GM12878 (cell line): Measurements from ENCODE around the gene SMCO4. TPM values are rescaled to one million over a fixed set of nuclear protein-coding genes. Genes with fewer than 3 reads are reported as not detected.

Experiments used
- ATAC-seq: fragments of 200-7000 bp; cut with Tn5 transposase; 3 replicates; pipeline ENCODE4 v1.9.1; 2020; ENCODE audit warnings: mild to moderate bottlenecking, moderate library complexity
- BruUV-seq: library from RNA; stranded (reverse); fragments of 400-500 nt; replicated peaks from 2 replicates; lab custom pipeline; 2021; lab: Mats Ljungman, UMichigan
- CTCF ChIA-PET: fragments of 300-600 bp; sonication (Branson Sonifier 250); formaldehyde crosslinking; extraction: SDS; loops from one replicate; lab custom pipeline; 2021; ENCODE audit warnings: inconsistent platforms; lab: Yijun Ruan, JAX
- POLR2A ChIA-PET: fragments of 350-600 bp; formaldehyde crosslinking; extraction: SDS; loops from one replicate; lab custom pipeline; 2021; ENCODE audit warnings: inconsistent platforms; lab: Charles Lee
- RAD21 ChIA-PET: fragments of 300-600 bp; sonication (Branson Sonifier 250); formaldehyde crosslinking; loops from one replicate; lab custom pipeline; 2023; ENCODE audit warnings: antibody characterized with exemption; ENCODE audit not compliant: unreplicated experiment; lab: Charles Lee
- SMC1A ChIA-PET: fragments of 300-600 bp; sonication (Branson Sonifier 250); formaldehyde crosslinking; loops from one replicate; lab custom pipeline; 2023; ENCODE audit not compliant: unreplicated experiment, uncharacterized antibody; lab: Charles Lee
- DNase-seq: peaks from one replicate; pipeline ENCODE4 v3.0.0-alpha.2; 2011; ENCODE audit warnings: low read depth, low spot score
- FAIRE-seq: peaks from 3 replicates; lab custom pipeline; 2011; peaks lifted over from hg19 to GRCh38; lab: Jason Lieb, UNC
- H2AFZ ChIP-seq: 2 replicates; pipeline ENCODE4 v1.6.0; 2011; ENCODE audit warnings: low read depth, low read length, control low read depth; ENCODE audit not compliant: control insufficient read depth
- H3K27ac ChIP-seq: 2 replicates; pipeline ENCODE4 v1.5.1; 2011; ENCODE audit warnings: control low read depth; ENCODE audit not compliant: control insufficient read depth, insufficient read depth
- H3K27me3 ChIP-seq, 2 experiments: replicated peaks in 1 of 2; 2 replicates each; pipeline versions ENCODE4 v1.6.0 to v1.6.1; 2011; ENCODE audit warnings: low read length in 1 of 2; ENCODE audit not compliant: control insufficient read depth in 2 of 2, insufficient read depth in 2 of 2
- H3K36me3 ChIP-seq, 2 experiments: 2 replicates each; pipeline ENCODE4 v1.5.1; 2011; ENCODE audit warnings: low read length in 1 of 2; ENCODE audit not compliant: control insufficient read depth in 2 of 2, insufficient read depth in 2 of 2
- H3K4me1 ChIP-seq: 2 replicates; pipeline ENCODE4 v1.6.1; 2011; ENCODE audit warnings: mild to moderate bottlenecking, low read length, moderate library complexity, mixed read lengths; ENCODE audit not compliant: control insufficient read depth, insufficient read depth
- H3K4me2 ChIP-seq: 2 replicates; pipeline ENCODE4 v1.6.0; 2011; ENCODE audit warnings: control low read depth; ENCODE audit not compliant: control insufficient read depth, insufficient read depth
- H3K4me3 ChIP-seq: fragments of 200-600 bp; sonication (generic); 2 replicates; pipeline ENCODE4 v1.5.1; 2016
- H3K79me2 ChIP-seq: 2 replicates; pipeline ENCODE4 v1.6.0; 2011; ENCODE audit warnings: low read length; ENCODE audit not compliant: control insufficient read depth, insufficient read depth
- H3K9ac ChIP-seq: 2 replicates; pipeline ENCODE4 v1.8.0; 2011; ENCODE audit warnings: low read length, control low read depth, mixed read lengths; ENCODE audit not compliant: control insufficient read depth, insufficient read depth
- H3K9me3 ChIP-seq: replicated peaks from 3 replicates; pipeline ENCODE4 v1.5.1; 2011; ENCODE audit warnings: mild to moderate bottlenecking, low read length; ENCODE audit not compliant: control insufficient read depth, insufficient read depth
- H4K20me1 ChIP-seq: 2 replicates; pipeline ENCODE4 v1.6.0; 2011; ENCODE audit not compliant: control insufficient read depth, insufficient read depth
- BACH1 ChIP-seq: fragments of 450-650 bp; IDR thresholded peaks from 2 replicates; pipeline ENCODE4 v1.6.1; 2017; ENCODE audit warnings: mild to moderate bottlenecking, borderline replicate concordance
- DPF2 ChIP-seq: fragments of 450-650 bp; IDR thresholded peaks from 2 replicates; pipeline ENCODE4 v1.6.1; 2017; ENCODE audit warnings: mild to moderate bottlenecking
- EP300 ChIP-seq, 2 experiments: fragments of 150-350 bp in 1 of 2; IDR thresholded peaks; 2 replicates each; pipeline ENCODE4 v1.6.1; 2011 to 2012; ENCODE audit warnings: low read depth in 2 of 2, low read length in 2 of 2, borderline replicate concordance in 1 of 2, improper control_type of control experiment in 1 of 2, inconsistent platforms in 1 of 2; ENCODE audit not compliant: control insufficient read depth in 1 of 2
- IKZF1 ChIP-seq: fragments of 450-650 bp; conservative IDR thresholded peaks from 2 replicates; pipeline ENCODE4 v1.6.1; 2017; ENCODE audit warnings: antibody characterized with exemption, mild to moderate bottlenecking
- JUNB ChIP-seq: IDR thresholded peaks from 2 replicates; pipeline ENCODE4 v1.6.1; 2016; ENCODE audit warnings: antibody characterized with exemption, mild to moderate bottlenecking
- JUND ChIP-seq: IDR thresholded peaks from 2 replicates; pipeline ENCODE4 v1.6.1; 2012; ENCODE audit warnings: low read depth, mild to moderate bottlenecking, low read length, improper control_type of control experiment, moderate library complexity
- NBN ChIP-seq: fragments of 450-650 bp; IDR thresholded peaks from 2 replicates; pipeline ENCODE4 v1.6.1; 2016
- NR2C1 ChIP-seq: fragments of 450-650 bp; IDR thresholded peaks from 2 replicates; pipeline ENCODE4 v1.6.1; 2017; ENCODE audit warnings: antibody characterized with exemption, mild to moderate bottlenecking, moderate library complexity
- POLR2AphosphoS2 ChIP-seq: IDR thresholded peaks from 2 replicates; pipeline ENCODE4 v1.6.1; 2011; ENCODE audit warnings: low read depth, mild to moderate bottlenecking, low read length, improper control_type of control experiment, moderate library complexity
- RBBP5 ChIP-seq: fragments of 200-600 bp; sonication (generic); conservative IDR thresholded peaks from 2 replicates; pipeline ENCODE4 v1.6.1; 2016
- STAT3 ChIP-seq: IDR thresholded peaks from 2 replicates; pipeline ENCODE4 v1.6.1; 2011; ENCODE audit warnings: low read depth, low read length, improper control_type of control experiment
- USF1 ChIP-seq: IDR thresholded peaks from 2 replicates; pipeline ENCODE4 v1.6.1; 2011; ENCODE audit warnings: borderline replicate concordance, low read depth, mild to moderate bottlenecking, moderate library complexity, mixed read lengths, low read length; ENCODE audit not compliant: insufficient read depth; ENCODE audit errors: extremely low read length
- ZNF217 ChIP-seq: fragments of 450-650 bp; IDR thresholded peaks from 2 replicates; pipeline ENCODE4 v1.6.1; 2017; ENCODE audit warnings: antibody characterized with exemption, mild to moderate bottlenecking
- ZNF24 ChIP-seq: fragments of 450-650 bp; IDR thresholded peaks from 2 replicates; pipeline ENCODE4 v1.6.1; 2017; ENCODE audit warnings: antibody characterized with exemption, mild to moderate bottlenecking
- ZSCAN29 ChIP-seq: fragments of 450-650 bp; IDR thresholded peaks from 2 replicates; pipeline ENCODE4 v1.6.1; 2017; ENCODE audit warnings: mild to moderate bottlenecking, moderate library complexity
- WGBS: methylation state at CpG from one replicate; pipeline ENCODE4 v1.1.6; 2016; ENCODE audit warnings: low lambda C conversion rate; ENCODE audit not compliant: insufficient replicate concordance, insufficient coverage; ENCODE audit errors: missing lambda C conversion rate; 5-methylcytosine and 5-hydroxymethylcytosine counted together
- in situ Hi-C: fragments of 300-500 bp; cut with MboI; formaldehyde crosslinking; loops from 9 replicates; pipeline ENCODE4 v1.14.3; 2018; ENCODE audit warnings: mixed read lengths
- intact Hi-C: fragments of 100-400 bp; cut with micrococcal nuclease; formaldehyde crosslinking; loops from one replicate; pipeline ENCODE4 v1.14.2; 2022; ENCODE audit not compliant: unreplicated experiment
- polyA plus RNA-seq, 11 experiments: library from polyadenylated mRNA; depleted of rRNA in 4 of 11; unstranded in 6 of 11; stranded (reverse) in 5 of 11; fragments of >200 nt; fragmentation: Nextera tagmentation in 4 of 11; fragmentation: Illumina TruSeq in 1 of 11; extraction: Ambion mirVana in 4 of 11; extraction: Trizol in 1 of 11; gene quantifications; 1 replicate in 1 of 11; 2 replicates in 10 of 11; pipeline versions ENCODE4 v1.2.1 to v1.2.3, GENCODE V29; 2011 to 2016; ENCODE audit warnings: inconsistent platforms in 2 of 11, missing spikeins in 2 of 11, low read depth in 1 of 11
- total RNA-seq, 4 experiments: library from RNA; depleted of rRNA in 3 of 4; stranded (reverse); fragments of >200 nt in 3 of 4; fragmentation: Illumina TruSeq in 1 of 4; extraction: Trizol in 1 of 4; gene quantifications; 2 replicates each; pipeline versions ENCODE4 v1.2.1 to v1.2.3, GENCODE V29; 2013 to 2021
- TF ChIP-seq, protein P1 (sequence below): fragments of 450-650 bp; formaldehyde crosslinking; IDR thresholded peaks from 2 replicates; pipeline ENCODE4 v1.4.0; 2022; ENCODE audit warnings: mild to moderate bottlenecking, moderate library complexity
- TF ChIP-seq, protein P2 (sequence below): fragments of 450-650 bp; IDR thresholded peaks from 2 replicates; pipeline ENCODE4 v1.6.1; 2016; ENCODE audit warnings: mild to moderate bottlenecking

Gene SMCO4
- total and polyA plus RNA-seq, 10 of the 15 experiments (the other 5 are each of a cell fraction or from before 2014, with no cell fraction given): 3.6 to 59.9 (median 27.9) TPM

- TF ChIP-seq, protein P1, sequence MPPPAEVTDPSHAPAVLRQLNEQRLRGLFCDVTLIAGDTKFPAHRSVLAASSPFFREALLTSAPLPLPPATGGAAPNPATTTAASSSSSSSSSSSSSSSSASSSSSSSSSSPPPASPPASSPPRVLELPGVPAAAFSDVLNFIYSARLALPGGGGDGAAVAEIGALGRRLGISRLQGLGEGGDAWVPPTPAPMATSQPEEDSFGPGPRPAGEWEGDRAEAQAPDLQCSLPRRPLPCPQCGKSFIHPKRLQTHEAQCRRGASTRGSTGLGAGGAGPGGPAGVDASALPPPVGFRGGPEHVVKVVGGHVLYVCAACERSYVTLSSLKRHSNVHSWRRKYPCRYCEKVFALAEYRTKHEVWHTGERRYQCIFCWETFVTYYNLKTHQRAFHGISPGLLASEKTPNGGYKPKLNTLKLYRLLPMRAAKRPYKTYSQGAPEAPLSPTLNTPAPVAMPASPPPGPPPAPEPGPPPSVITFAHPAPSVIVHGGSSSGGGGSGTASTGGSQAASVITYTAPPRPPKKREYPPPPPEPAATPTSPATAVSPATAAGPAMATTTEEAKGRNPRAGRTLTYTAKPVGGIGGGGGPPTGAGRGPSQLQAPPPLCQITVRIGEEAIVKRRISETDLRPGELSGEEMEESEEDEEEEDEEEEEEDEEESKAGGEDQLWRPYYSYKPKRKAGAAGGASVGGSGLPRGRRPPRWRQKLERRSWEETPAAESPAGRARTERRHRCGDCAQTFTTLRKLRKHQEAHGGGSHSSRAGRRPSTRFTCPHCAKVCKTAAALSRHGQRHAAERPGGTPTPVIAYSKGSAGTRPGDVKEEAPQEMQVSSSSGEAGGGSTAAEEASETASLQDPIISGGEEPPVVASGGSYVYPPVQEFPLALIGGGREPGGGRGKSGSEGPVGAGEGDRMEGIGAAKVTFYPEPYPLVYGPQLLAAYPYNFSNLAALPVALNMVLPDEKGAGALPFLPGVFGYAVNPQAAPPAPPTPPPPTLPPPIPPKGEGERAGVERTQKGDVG: no peak
- no peak for TF ChIP-seq POLR2AphosphoS2
- peak; percentile 78 for TF ChIP-seq DPF2
- peak; percentile 58; the same call in 1 of the 2 replicates for TF ChIP-seq ZNF217
- 0 out of 2 replicates have a peak, but pooled peaks have one; percentile 4 for TF ChIP-seq NR2C1
- peak in 1 of 2 experiments; percentile 74; a peak in 2 of 4 replicates for TF ChIP-seq EP300 (IDR thresholded peaks at IDR 0.05; ENCODE audit: borderline replicate concordance in 1 of 2, control insufficient read depth in 1 of 2, low read depth in 2 of 2, low read length in 2 of 2)
Measured at GRCh38 chr11:93512949-93513667, 30.1 kb downstream of the SMCO4 start (continued).

- intact Hi-C loops (loop anchor here (1.0 to 2.0 kb wide), 2 partner anchors 19 to 30 kb away; no protein-coding TSS in a partner anchor), in situ Hi-C loops (no loop called here)
- WGBS: 0% methylated on average over 4 of the region's 4 CpGs
- H3K79me2 ChIP-seq: peaks cover 30% of the 10 kb centered on the region
- peak overlapping the region; percentile 28 for H3K27ac ChIP-seq
- H3K27me3 ChIP-seq: no peaks in the 10 kb centered on the region
- H3K36me3 ChIP-seq: no peaks in the 10 kb centered on the region; a peak in 1 of 4 replicates
- no TSS peak for BruUV-seq
- H3K4me3 ChIP-seq: no peak overlapping the region
- H3K4me1 ChIP-seq: peaks cover 37% of the 10 kb centered on the region
- H3K4me2 ChIP-seq: peak overlapping the region; percentile 30; the same call in 1 of the 2 replicates
- FAIRE-seq (no peak), DNase-seq (peak; percentile 64), ATAC-seq (peak; percentile 90)
- POLR2A ChIA-PET: interaction anchor here (1.1 to 7.2 kb wide), 4 partner anchors 9 to 228 kb away, joined by 3 to 95 read pairs (median 11); no protein-coding TSS in a partner anchor
- SMC1A ChIA-PET: interaction anchor here (1.1 to 8.9 kb wide), 4 partner anchors 9 to 232 kb away, joined by 3 to 256 read pairs (median 6); no protein-coding TSS in a partner anchor
- no peaks in the 10 kb centered on the region for H4K20me1 ChIP-seq
- RAD21 ChIA-PET: interaction anchor here (1.3 to 3.8 kb wide), 4 partner anchors 9 to 30 kb away, joined by 4 to 33 read pairs (median 17); no protein-coding TSS in a partner anchor
- CTCF ChIA-PET: interaction anchor here (0.7 to 1.6 kb wide), 5 partner anchors 10 to 188 kb away, joined by 3 to 6 read pairs (median 3); partner anchors contain the start of gene SMCO4
- H2AFZ ChIP-seq: no peak overlapping the region
- H3K9me3 ChIP-seq: peaks cover 2% of the 10 kb centered on the region; the same call in 1 of the 3 replicates
- H3K9ac ChIP-seq: no peak overlapping the region; the same call in 1 of the 2 replicates
- TF ChIP-seq JUND: peak; percentile 68
- no peak for TF ChIP-seq STAT3
- TF ChIP-seq NBN: peak; percentile 86
- peak; percentile 48; the same call in 1 of the 2 replicates for TF ChIP-seq ZSCAN29
- TF ChIP-seq ZNF24: peak; percentile 84
- TF ChIP-seq IKZF1: peak; percentile 51
- TF ChIP-seq, protein P2, sequence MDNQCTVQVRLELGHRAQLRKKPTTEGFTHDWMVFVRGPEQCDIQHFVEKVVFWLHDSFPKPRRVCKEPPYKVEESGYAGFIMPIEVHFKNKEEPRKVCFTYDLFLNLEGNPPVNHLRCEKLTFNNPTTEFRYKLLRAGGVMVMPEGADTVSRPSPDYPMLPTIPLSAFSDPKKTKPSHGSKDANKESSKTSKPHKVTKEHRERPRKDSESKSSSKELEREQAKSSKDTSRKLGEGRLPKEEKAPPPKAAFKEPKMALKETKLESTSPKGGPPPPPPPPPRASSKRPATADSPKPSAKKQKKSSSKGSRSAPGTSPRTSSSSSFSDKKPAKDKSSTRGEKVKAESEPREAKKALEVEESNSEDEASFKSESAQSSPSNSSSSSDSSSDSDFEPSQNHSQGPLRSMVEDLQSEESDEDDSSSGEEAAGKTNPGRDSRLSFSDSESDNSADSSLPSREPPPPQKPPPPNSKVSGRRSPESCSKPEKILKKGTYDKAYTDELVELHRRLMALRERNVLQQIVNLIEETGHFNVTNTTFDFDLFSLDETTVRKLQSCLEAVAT: peak; percentile 40
- TF ChIP-seq BACH1: peak; percentile 58; the same call in 1 of the 2 replicates
- TF ChIP-seq JUNB: peak; percentile 82
- no peak for TF ChIP-seq RBBP5
- TF ChIP-seq USF1: no peak
Measured at GRCh38 chr11:93512073-93512475, 31.1 kb downstream of the SMCO4 start.
